ENCODE results near the gene WEE2. TPM values are rescaled to one million over a fixed set of nuclear protein-coding genes. Genes with fewer than 3 reads are reported as not detected.

Gene WEE2
- total RNA-seq, 1 experiment from 2014 or later = not detected

DNA sequence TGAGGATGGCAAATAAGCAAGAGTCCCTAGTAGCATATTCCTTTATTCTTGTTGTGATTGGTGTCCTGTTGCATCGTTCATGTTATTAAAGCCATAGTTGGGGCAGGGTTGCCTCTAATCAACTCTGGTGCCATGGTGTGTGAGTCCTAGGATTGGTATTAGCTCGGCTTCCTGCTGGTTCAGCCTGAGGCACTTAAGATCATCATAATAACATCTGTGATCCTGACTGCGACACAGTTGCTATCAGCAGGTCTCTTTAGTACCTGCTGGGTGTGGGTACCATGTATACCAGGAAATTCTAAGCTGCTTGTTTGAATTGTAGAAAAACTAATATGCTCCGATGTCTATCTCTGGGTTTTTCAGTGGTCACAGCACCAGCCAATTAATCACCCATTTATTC is 1.6 kb downstream of the WEE2 start (continued):
- TF ChIP-seq, protein P1, sequence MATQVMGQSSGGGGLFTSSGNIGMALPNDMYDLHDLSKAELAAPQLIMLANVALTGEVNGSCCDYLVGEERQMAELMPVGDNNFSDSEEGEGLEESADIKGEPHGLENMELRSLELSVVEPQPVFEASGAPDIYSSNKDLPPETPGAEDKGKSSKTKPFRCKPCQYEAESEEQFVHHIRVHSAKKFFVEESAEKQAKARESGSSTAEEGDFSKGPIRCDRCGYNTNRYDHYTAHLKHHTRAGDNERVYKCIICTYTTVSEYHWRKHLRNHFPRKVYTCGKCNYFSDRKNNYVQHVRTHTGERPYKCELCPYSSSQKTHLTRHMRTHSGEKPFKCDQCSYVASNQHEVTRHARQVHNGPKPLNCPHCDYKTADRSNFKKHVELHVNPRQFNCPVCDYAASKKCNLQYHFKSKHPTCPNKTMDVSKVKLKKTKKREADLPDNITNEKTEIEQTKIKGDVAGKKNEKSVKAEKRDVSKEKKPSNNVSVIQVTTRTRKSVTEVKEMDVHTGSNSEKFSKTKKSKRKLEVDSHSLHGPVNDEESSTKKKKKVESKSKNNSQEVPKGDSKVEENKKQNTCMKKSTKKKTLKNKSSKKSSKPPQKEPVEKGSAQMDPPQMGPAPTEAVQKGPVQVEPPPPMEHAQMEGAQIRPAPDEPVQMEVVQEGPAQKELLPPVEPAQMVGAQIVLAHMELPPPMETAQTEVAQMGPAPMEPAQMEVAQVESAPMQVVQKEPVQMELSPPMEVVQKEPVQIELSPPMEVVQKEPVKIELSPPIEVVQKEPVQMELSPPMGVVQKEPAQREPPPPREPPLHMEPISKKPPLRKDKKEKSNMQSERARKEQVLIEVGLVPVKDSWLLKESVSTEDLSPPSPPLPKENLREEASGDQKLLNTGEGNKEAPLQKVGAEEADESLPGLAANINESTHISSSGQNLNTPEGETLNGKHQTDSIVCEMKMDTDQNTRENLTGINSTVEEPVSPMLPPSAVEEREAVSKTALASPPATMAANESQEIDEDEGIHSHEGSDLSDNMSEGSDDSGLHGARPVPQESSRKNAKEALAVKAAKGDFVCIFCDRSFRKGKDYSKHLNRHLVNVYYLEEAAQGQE (IDR thresholded peaks at IDR 0.05; ENCODE audit: low read depth) = no peak

DNA sequence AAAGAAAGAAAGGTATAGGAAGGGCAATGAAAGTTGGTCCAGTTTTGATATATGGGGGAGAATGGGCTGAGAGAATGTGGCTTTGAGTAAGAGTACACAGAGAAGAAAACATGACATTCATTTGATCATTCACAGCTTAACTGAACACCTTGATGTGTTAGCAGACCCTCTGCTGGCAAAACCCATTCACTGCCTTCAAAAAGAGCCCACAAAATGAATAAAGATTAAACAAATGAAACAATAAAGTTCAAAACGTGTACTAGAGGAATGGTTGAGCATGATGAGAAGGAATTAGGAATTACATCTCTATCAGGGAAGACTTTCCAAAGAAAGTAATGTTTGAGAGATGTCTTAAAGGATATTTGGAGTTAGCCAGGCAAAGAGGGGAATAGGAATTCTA is 2.1 kb downstream of the WEE2 start:
- Histone ChIP-seq H3K36me3 (ENCODE audit: control insufficient read depth in 1 of 2, insufficient read depth in 2 of 2, low read length in 2 of 2) (no peaks in the 10 kb centered on the region), H3K9ac (ENCODE audit: low read length) (no peak overlapping the region), H3K27ac (ENCODE audit: low read depth, low read length) (no peak overlapping the region), H3K4me2 (ENCODE audit: low read length) (no peak overlapping the region), H2AFZ (ENCODE audit: low read depth, low read length, poor library complexity, severe bottlenecking) (no peak overlapping the region), H3K4me1 (ENCODE audit: control insufficient read depth in 1 of 2, insufficient read depth in 2 of 2, low read length in 2 of 2) (no peaks in the 10 kb centered on the region), H4K20me1 (ENCODE audit: insufficient read depth) (no peaks in the 10 kb centered on the region), H3K4me3 (replicated peaks in 1 of 2; ENCODE audit: low read depth in 1 of 2, low read length in 2 of 2) (no peak overlapping the region), H3K79me2 (ENCODE audit: insufficient read depth, low read length) (no peaks in the 10 kb centered on the region), H3K9me3 (ENCODE audit: control insufficient read depth in 1 of 2, insufficient read depth in 1 of 2, low read depth in 1 of 2, low read length in 2 of 2) (no peaks in the 10 kb centered on the region), H3K27me3 (ENCODE audit: insufficient read depth, low read length) (peaks cover 17% of the 10 kb centered on the region; the same call in 1 of the 2 replicates), H3K9me2 (ENCODE audit: insufficient read depth) (no peaks in the 10 kb centered on the region)
- RAD21 ChIA-PET (ENCODE audit: low non-redundant PET in 1 of 2, low total read pairs in 2 of 2, uncharacterized antibody in 2 of 2, unreplicated experiment in 2 of 2) = no interaction called here
- ATAC-seq = no peak
- intact Hi-C loops (cut with micrococcal nuclease) = no loop called here
- CTCF ChIA-PET = interaction anchor here (0.9 kb wide), 1 partner anchor 56 kb away, joined by 3 read pairs; no protein-coding TSS in a partner anchor
- no TSS peak for BruUV-seq (replicated peaks)
- DNase-seq (ENCODE audit: low read depth, low spot score) = no peak
- POLR2A ChIA-PET = interaction anchor here (1.0 kb wide), 1 partner anchor 28 kb away, joined by 3 read pairs; the partner anchor contains the start of gene SSBP1
- TF ChIP-seq, protein P2, sequence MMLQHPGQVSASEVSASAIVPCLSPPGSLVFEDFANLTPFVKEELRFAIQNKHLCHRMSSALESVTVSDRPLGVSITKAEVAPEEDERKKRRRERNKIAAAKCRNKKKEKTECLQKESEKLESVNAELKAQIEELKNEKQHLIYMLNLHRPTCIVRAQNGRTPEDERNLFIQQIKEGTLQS (IDR thresholded peaks at IDR 0.05) = no peak
- TF ChIP-seq, protein P3, sequence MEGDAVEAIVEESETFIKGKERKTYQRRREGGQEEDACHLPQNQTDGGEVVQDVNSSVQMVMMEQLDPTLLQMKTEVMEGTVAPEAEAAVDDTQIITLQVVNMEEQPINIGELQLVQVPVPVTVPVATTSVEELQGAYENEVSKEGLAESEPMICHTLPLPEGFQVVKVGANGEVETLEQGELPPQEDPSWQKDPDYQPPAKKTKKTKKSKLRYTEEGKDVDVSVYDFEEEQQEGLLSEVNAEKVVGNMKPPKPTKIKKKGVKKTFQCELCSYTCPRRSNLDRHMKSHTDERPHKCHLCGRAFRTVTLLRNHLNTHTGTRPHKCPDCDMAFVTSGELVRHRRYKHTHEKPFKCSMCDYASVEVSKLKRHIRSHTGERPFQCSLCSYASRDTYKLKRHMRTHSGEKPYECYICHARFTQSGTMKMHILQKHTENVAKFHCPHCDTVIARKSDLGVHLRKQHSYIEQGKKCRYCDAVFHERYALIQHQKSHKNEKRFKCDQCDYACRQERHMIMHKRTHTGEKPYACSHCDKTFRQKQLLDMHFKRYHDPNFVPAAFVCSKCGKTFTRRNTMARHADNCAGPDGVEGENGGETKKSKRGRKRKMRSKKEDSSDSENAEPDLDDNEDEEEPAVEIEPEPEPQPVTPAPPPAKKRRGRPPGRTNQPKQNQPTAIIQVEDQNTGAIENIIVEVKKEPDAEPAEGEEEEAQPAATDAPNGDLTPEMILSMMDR (IDR thresholded peaks at IDR 0.05 in 2 of 3, conservative IDR thresholded peaks at IDR 0.05 in 1 of 3; ENCODE audit: borderline replicate concordance in 1 of 3, insufficient read depth in 1 of 3, low read depth in 2 of 3, low read length in 2 of 3) = no peak
- TF ChIP-seq, protein P4, sequence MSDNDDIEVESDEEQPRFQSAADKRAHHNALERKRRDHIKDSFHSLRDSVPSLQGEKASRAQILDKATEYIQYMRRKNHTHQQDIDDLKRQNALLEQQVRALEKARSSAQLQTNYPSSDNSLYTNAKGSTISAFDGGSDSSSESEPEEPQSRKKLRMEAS (IDR thresholded peaks at IDR 0.05) = no peak
- no peak for TF ChIP-seq SIN3A (IDR thresholded peaks at IDR 0.05; ENCODE audit: low read depth)
- TF ChIP-seq CEBPB (IDR thresholded peaks at IDR 0.05; ENCODE audit: low read depth) = no peak
- no peak for TF ChIP-seq EGR1 (IDR thresholded peaks at IDR 0.05; ENCODE audit: low read depth)
- no peak for TF ChIP-seq EZH2phosphoT487 (IDR thresholded peaks at IDR 0.05; ENCODE audit: borderline replicate concordance)
- no peak for TF ChIP-seq SRF (IDR thresholded peaks at IDR 0.05; ENCODE audit: low read depth)
- no peak for TF ChIP-seq JUND (IDR thresholded peaks at IDR 0.05)
